PC-3 (cell line): ENCODE data around the gene REX1BD.
"Not testable (repeated sequence)": the region's sequence is repeated elsewhere in the genome, so short reads cannot be mapped to it uniquely, and the experiment has no call there.

Source experiments
- EZH2 ChIP-seq: fragments of 300-600 bp; sonication (generic); IDR thresholded peaks from one replicate; pipeline ENCODE4 v1.6.1; 2017; ENCODE audit warnings: antibody characterized with exemption, mild to moderate bottlenecking, low read length; ENCODE audit not compliant: unreplicated experiment
- EZH2phosphoT487 ChIP-seq: fragments of 300-600 bp; sonication (generic); IDR thresholded peaks from 2 replicates; pipeline ENCODE4 v1.6.1; 2018; ENCODE audit warnings: mild to moderate bottlenecking, antibody characterized with exemption, low read length, borderline replicate concordance
- TF ChIP-seq, protein P1 (sequence below): fragments of 300-600 bp; sonication (generic); conservative IDR thresholded peaks from 2 replicates; pipeline ENCODE4 v1.5.1; 2017; ENCODE audit warnings: antibody characterized with exemption, low read depth, mild to moderate bottlenecking, low read length

DNA sequence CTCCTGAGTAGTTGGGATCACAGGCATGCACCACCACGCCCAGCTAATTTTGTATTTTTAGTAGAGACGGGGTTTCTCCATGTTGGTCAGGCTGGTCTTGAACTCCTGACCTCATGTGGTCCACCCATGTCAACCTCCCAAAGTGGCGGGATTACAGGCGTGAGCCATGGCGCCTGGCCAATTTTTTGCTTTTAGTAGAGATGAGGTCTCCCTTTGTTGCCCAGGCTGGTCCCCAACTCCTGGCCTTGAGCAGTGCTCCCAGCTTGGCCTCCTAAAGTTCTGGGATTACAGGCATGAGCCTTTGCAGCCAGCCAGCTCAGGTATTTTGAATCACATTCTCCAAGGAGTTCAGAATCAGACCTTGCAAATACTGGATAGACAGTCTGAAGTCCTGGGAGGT is 4.1 kb downstream of the REX1BD start:
- TF ChIP-seq, protein P1, sequence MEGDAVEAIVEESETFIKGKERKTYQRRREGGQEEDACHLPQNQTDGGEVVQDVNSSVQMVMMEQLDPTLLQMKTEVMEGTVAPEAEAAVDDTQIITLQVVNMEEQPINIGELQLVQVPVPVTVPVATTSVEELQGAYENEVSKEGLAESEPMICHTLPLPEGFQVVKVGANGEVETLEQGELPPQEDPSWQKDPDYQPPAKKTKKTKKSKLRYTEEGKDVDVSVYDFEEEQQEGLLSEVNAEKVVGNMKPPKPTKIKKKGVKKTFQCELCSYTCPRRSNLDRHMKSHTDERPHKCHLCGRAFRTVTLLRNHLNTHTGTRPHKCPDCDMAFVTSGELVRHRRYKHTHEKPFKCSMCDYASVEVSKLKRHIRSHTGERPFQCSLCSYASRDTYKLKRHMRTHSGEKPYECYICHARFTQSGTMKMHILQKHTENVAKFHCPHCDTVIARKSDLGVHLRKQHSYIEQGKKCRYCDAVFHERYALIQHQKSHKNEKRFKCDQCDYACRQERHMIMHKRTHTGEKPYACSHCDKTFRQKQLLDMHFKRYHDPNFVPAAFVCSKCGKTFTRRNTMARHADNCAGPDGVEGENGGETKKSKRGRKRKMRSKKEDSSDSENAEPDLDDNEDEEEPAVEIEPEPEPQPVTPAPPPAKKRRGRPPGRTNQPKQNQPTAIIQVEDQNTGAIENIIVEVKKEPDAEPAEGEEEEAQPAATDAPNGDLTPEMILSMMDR = not testable (repeated sequence)
- TF ChIP-seq EZH2, EZH2phosphoT487: not testable (repeated sequence)
